DND-41 (cell line): ENCODE measurements around the gene TAT.

ENCODE experiments used
- ATAC-seq: fragments of 200-7000 bp; cut with Tn5 transposase; 3 replicates; pipeline ENCODE4 v1.9.1; 2021; ENCODE audit warnings: low read depth; ENCODE audit not compliant: insufficient read depth
- DNase-seq: peaks from one replicate; pipeline ENCODE4 v3.0.0-alpha.2; 2020
- H2AFZ ChIP-seq: 2 replicates; pipeline ENCODE4 v1.6.0; 2012; ENCODE audit warnings: low read depth, low read length
- H3K27ac ChIP-seq: 2 replicates; pipeline ENCODE4 v1.5.1; 2012; ENCODE audit warnings: low read length, inconsistent platforms
- H3K27me3 ChIP-seq: fragments of 200-600 bp; sonication (generic); 2 replicates; pipeline ENCODE4 v1.6.0; 2012; ENCODE audit warnings: low read length, mild to moderate bottlenecking, inconsistent platforms; ENCODE audit not compliant: insufficient read depth, poor library complexity
- H3K36me3 ChIP-seq: 2 replicates; pipeline ENCODE4 v1.5.1; 2012; ENCODE audit warnings: low read length, inconsistent platforms; ENCODE audit not compliant: insufficient read depth
- H3K4me1 ChIP-seq: 2 replicates; pipeline ENCODE4 v1.5.1; 2012; ENCODE audit warnings: mild to moderate bottlenecking, low read length; ENCODE audit not compliant: insufficient read depth
- H3K4me2 ChIP-seq: 2 replicates; pipeline ENCODE4 v1.6.0; 2012; ENCODE audit warnings: mild to moderate bottlenecking, moderate library complexity, low read length, inconsistent platforms; ENCODE audit not compliant: insufficient read depth
- H3K4me3 ChIP-seq, 2 experiments: fragments of 200-600 bp in 1 of 2; shearing (Covaris generic) in 1 of 2; 2 replicates each; pipeline ENCODE4 v1.5.1; 2012 to 2016; ENCODE audit warnings: inconsistent platforms in 2 of 2, low read length in 2 of 2, mild to moderate bottlenecking in 2 of 2, low read depth in 1 of 2, moderate library complexity in 1 of 2
- H3K79me2 ChIP-seq: 2 replicates; pipeline ENCODE4 v1.6.0; 2012; ENCODE audit warnings: low read length, inconsistent platforms; ENCODE audit not compliant: insufficient read depth
- H3K9ac ChIP-seq: 2 replicates; pipeline ENCODE4 v1.6.0; 2012; ENCODE audit warnings: low read depth, mild to moderate bottlenecking, inconsistent platforms, low read length, moderate library complexity
- H3K9me3 ChIP-seq: 2 replicates; pipeline ENCODE4 v1.5.1; 2012; ENCODE audit warnings: low read length, moderate library complexity, mild to moderate bottlenecking, inconsistent platforms; ENCODE audit not compliant: insufficient read depth, severe bottlenecking
- H4K20me1 ChIP-seq: 2 replicates; pipeline ENCODE4 v1.6.0; 2012; ENCODE audit warnings: low read length; ENCODE audit not compliant: insufficient read depth
- CTCF ChIP-seq: IDR thresholded peaks from 2 replicates; pipeline ENCODE4 v1.5.1; 2012; ENCODE audit warnings: borderline replicate concordance, low read length, moderate library complexity, mild to moderate bottlenecking; ENCODE audit not compliant: poor library complexity, severe bottlenecking; ENCODE audit errors: extremely low read depth
- EZH2 ChIP-seq: IDR thresholded peaks from 3 replicates; pipeline ENCODE4 v1.6.1; 2012; ENCODE audit warnings: borderline replicate concordance, low read depth, mild to moderate bottlenecking, moderate library complexity, low read length, inconsistent platforms; ENCODE audit not compliant: severe bottlenecking

Gene TAT

GRCh38 chr16:71542377-71542776, 34.5 kb downstream of the TAT start:
- TF ChIP-seq CTCF = peak; percentile 72
- TF ChIP-seq EZH2 = no peak
- Histone ChIP-seq H3K27me3 (peaks cover 6% of the 10 kb centered on the region), H2AFZ (no peak overlapping the region), H3K79me2 (no peaks in the 10 kb centered on the region), H3K9me3 (no peaks in the 10 kb centered on the region), H3K4me3 (no peak overlapping the region), H4K20me1 (peaks cover 2% of the 10 kb centered on the region; the same call in 1 of the 2 replicates), H3K27ac (no peak overlapping the region), H3K9ac (no peak overlapping the region), H3K4me2 (no peak overlapping the region), H3K4me1 (no peaks in the 10 kb centered on the region), H3K36me3 (no peaks in the 10 kb centered on the region)
- ATAC-seq (peak; percentile 81), DNase-seq (peak; percentile 56)

- Histone ChIP-seq H3K4me2 (no peak overlapping the region), H3K4me1 (no peaks in the 10 kb centered on the region), H2AFZ (no peak overlapping the region), H3K4me3 (no peak overlapping the region), H4K20me1 (peaks cover 3% of the 10 kb centered on the region; the same call in 1 of the 2 replicates), H3K9ac (no peak overlapping the region), H3K27me3 (peaks cover 6% of the 10 kb centered on the region), H3K27ac (no peak overlapping the region), H3K79me2 (no peaks in the 10 kb centered on the region), H3K9me3 (no peaks in the 10 kb centered on the region), H3K36me3 (no peaks in the 10 kb centered on the region)
- DNase-seq = peak; percentile 43
- peak; percentile 82 for ATAC-seq
- peak; percentile 74 for TF ChIP-seq CTCF
- no peak for TF ChIP-seq EZH2
These were observed 39.2 kb downstream of the TAT start for GRCh38 chr16:71537643-71538042.

GRCh38 chr16:71536752-71537499, 40.0 kb downstream of the TAT start:
- Histone ChIP-seq H3K4me1 (no peaks in the 10 kb centered on the region), H3K4me2 (no peak overlapping the region), H3K9me3 (no peaks in the 10 kb centered on the region), H3K27ac (no peak overlapping the region), H3K9ac (no peak overlapping the region), H3K36me3 (no peaks in the 10 kb centered on the region), H4K20me1 (peaks cover 3% of the 10 kb centered on the region; the same call in 1 of the 2 replicates), H3K4me3 (no peak overlapping the region), H2AFZ (no peak overlapping the region), H3K79me2 (no peaks in the 10 kb centered on the region), H3K27me3 (peaks cover 6% of the 10 kb centered on the region)
- DNase-seq (no peak), ATAC-seq (no peak)
- TF ChIP-seq EZH2 (no peak), CTCF (no peak)
